ENCODE results near the gene PDCL3.
A peak's percentile ranks its signal among the peaks of the same experiment; 100 is the strongest.

Gene PDCL3

DNA sequence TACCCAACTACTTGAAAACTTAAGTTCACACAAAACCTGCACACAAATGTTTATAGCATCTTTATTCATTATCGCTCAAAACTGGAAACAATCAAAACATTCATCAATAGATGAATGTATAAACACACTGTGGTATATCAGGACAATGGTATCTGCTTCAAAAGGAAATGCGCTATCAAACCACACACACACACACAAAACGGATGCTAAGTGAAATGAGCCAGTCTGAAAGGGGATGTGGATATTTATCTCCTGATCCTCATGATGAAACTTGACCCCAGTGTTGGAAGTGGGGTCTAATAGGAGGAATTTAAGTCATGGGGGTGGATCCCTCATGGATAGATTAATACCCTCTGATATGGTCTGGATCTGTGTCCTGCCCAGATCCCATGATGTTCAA, 22.0 kb downstream of the PDCL3 start:
- TF ChIP-seq, protein P1, sequence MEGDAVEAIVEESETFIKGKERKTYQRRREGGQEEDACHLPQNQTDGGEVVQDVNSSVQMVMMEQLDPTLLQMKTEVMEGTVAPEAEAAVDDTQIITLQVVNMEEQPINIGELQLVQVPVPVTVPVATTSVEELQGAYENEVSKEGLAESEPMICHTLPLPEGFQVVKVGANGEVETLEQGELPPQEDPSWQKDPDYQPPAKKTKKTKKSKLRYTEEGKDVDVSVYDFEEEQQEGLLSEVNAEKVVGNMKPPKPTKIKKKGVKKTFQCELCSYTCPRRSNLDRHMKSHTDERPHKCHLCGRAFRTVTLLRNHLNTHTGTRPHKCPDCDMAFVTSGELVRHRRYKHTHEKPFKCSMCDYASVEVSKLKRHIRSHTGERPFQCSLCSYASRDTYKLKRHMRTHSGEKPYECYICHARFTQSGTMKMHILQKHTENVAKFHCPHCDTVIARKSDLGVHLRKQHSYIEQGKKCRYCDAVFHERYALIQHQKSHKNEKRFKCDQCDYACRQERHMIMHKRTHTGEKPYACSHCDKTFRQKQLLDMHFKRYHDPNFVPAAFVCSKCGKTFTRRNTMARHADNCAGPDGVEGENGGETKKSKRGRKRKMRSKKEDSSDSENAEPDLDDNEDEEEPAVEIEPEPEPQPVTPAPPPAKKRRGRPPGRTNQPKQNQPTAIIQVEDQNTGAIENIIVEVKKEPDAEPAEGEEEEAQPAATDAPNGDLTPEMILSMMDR (IDR thresholded peaks at IDR 0.05; ENCODE audit: control extremely low read depth, extremely low read depth, low read depth, missing control alignments): no peak
- DNase-seq (ENCODE audit: extremely low spot score): no peak
- CTCF ChIA-PET: no interaction called here
- POLR2A ChIA-PET: no interaction called here

DNA sequence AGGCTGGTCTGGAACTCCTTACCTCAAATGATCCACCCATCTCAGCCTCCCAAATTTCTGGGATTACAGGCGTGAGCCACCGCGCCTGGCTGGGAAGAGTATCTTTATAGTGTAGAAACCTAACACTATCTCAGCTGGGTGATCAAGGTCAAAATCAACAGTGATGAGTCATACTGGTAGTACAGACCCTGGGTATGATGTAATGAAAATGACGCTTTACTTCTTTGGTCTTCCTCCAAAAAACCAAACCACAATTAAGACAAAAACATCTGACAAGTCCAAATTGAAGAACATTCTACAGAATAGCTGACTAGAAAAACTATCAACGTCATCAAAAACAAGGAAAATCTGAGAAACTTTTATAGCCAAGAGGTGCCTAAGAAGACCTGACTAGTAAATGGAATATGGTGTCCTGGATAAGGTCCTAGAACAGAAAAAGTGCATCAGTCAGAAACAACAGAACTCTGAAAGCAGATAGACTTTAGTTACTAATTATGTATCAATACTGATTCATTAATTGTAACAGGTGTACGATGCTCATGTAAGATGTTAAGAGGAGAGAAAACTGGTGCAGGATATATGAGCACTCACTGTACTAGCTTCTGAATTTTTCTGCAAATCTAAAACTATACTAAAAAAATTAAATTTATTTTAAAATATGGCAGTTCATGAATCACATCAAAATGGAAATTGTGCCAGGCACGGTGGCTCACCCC, 25.4 kb downstream of the PDCL3 start:
- ChIA-PET POLR2A (interaction anchor here (0.6 kb wide), 1 partner anchor 384 kb away, joined by 4 read pairs; no protein-coding TSS in a partner anchor), CTCF (interaction anchor here (1.5 kb wide), 1 partner anchor 18 kb away, joined by 5 read pairs; no protein-coding TSS in a partner anchor)
- peak; percentile 51 for DNase-seq (ENCODE audit: extremely low spot score)
- TF ChIP-seq, protein P1 (IDR thresholded peaks at IDR 0.05; ENCODE audit: control extremely low read depth, extremely low read depth, low read depth, missing control alignments): no peak

DNA sequence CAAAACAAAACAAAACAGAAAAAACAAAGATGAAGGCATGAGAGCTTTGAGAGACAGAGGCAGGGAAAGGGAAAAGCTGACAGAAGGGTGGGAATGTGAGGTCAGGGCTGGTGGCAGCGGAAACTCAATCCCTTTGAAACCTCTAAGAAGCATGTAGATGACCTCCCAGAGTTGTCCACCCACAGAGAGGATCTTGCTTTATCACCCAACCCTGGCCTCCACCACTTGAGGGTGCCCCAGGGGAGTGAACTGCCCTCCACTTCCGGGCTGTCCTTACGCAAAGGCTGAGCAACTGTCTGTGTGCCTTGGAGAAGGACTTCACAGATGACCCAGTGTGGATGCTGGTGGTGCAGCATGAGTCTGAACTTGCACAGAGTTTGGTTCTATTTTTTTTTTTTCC, 26.7 kb downstream of the PDCL3 start:
- DNase-seq (ENCODE audit: extremely low spot score): no peak
- CTCF ChIA-PET: interaction anchor here (1.5 kb wide), 1 partner anchor 17 kb away, joined by 5 read pairs; no protein-coding TSS in a partner anchor
- POLR2A ChIA-PET: no interaction called here
- TF ChIP-seq, protein P1 (IDR thresholded peaks at IDR 0.05; ENCODE audit: control extremely low read depth, extremely low read depth, low read depth, missing control alignments): no peak

DNA sequence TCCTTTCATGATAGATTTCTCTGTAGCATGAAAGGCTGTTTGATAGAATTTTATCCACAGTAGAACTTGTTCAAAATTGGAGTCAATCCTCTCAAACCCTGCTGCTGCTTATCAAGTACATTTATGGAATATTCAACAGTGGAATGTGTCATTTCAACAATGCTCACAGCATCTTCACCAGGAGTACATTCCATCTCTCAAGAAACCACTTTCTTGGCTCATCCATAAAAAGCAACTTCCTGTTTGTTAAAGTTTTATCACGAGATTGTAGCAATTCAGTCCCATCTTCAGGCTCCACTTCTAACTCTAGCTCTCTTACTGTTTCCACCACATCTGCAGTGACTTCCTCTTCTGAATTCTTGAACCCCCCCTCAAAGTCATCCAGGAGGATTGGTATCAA, 29.4 kb downstream of the PDCL3 start:
- no peak for DNase-seq (ENCODE audit: extremely low spot score)
- ChIA-PET CTCF (interaction anchor here (1.2 to 8.2 kb wide), 3 partner anchors 14 to 26 kb away, joined by 3 to 76 read pairs (median 3); no protein-coding TSS in a partner anchor), POLR2A (no interaction called here)
- TF ChIP-seq, protein P1 (IDR thresholded peaks at IDR 0.05; ENCODE audit: control extremely low read depth, extremely low read depth, low read depth, missing control alignments): no peak

DNA sequence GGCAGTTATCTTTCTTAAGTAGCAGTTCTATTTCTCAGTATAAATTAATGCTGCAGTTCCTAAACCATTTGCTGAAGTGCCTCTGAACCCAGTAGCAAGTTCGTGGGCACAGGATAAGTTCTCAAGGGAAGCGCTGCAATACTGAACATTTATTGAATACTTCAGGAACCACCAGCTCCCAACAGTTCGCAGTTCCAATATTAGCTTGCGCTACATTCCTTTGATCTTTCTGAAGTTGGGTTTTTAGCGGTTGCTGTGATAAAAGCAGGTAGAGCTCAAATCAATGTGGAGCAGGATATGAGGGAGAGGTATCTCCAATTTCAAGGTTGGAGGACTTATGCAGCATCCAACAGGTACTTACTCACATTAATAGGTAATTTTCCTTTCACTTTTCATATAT, 33.7 kb downstream of the PDCL3 start:
- TF ChIP-seq, protein P1 (IDR thresholded peaks at IDR 0.05; ENCODE audit: control extremely low read depth, extremely low read depth, low read depth, missing control alignments): no peak
- CTCF ChIA-PET: interaction anchor here (1.0 to 8.2 kb wide), 2 partner anchors 11 to 557 kb away, joined by 3 to 76 read pairs; no protein-coding TSS in a partner anchor
- DNase-seq (ENCODE audit: extremely low spot score): no peak
- POLR2A ChIA-PET: no interaction called here

DNA sequence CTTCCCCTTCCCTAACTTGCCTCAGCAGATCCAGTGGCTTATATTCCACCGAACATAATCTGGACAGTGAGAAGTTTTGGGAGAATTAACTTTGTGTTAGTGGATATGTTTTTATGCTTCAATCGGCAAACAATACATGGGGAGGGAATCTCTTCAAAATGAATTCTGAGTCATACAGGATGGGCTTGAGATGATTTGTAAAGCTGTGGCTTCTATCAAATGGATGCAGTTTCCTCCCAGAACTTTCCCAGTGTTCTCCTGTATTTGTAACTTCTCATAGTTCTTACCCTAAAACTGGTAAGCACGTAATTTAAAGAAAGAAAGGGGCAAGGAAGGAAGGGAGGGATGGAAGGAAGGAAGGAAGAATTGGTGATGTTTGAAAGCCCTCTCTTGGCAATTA, 36.8 kb downstream of the PDCL3 start:
- no peak for DNase-seq (ENCODE audit: extremely low spot score)
- CTCF ChIA-PET: interaction anchor here (8.2 kb wide), 1 partner anchor 7 kb away, joined by 76 read pairs; no protein-coding TSS in a partner anchor
- POLR2A ChIA-PET: no interaction called here
- TF ChIP-seq, protein P1 (IDR thresholded peaks at IDR 0.05; ENCODE audit: control extremely low read depth, extremely low read depth, low read depth, missing control alignments): no peak
